ENCODE measurements around the gene TINCR.

DNA sequence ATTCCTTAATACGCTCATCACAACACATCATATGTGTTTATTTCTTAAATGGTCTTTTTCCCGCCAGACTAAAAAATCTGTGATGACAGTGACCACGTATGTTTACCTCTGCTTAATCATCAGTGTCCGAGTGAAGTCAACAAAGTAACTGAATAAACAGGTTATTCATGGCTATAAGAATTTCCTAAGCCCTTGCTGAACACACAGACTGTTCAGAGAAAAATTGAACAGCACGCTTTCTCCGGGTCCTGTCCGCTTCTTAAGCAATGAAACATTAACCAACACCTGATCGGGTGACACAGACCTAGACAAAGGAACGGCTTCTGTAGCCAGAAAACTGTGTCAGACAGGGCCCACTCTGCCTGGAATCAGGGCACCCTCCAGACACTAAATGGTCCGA, 40.5 kb upstream of the TINCR start:
- TF ChIP-seq, protein P1, sequence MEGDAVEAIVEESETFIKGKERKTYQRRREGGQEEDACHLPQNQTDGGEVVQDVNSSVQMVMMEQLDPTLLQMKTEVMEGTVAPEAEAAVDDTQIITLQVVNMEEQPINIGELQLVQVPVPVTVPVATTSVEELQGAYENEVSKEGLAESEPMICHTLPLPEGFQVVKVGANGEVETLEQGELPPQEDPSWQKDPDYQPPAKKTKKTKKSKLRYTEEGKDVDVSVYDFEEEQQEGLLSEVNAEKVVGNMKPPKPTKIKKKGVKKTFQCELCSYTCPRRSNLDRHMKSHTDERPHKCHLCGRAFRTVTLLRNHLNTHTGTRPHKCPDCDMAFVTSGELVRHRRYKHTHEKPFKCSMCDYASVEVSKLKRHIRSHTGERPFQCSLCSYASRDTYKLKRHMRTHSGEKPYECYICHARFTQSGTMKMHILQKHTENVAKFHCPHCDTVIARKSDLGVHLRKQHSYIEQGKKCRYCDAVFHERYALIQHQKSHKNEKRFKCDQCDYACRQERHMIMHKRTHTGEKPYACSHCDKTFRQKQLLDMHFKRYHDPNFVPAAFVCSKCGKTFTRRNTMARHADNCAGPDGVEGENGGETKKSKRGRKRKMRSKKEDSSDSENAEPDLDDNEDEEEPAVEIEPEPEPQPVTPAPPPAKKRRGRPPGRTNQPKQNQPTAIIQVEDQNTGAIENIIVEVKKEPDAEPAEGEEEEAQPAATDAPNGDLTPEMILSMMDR (IDR thresholded peaks at IDR 0.05) = no peak
- TF ChIP-seq POLR2A (IDR thresholded peaks at IDR 0.05) = no peak

Measured in ovary (tissue), 3 donors.